ENCODE measurements around the gene CCDC6.

DNA sequence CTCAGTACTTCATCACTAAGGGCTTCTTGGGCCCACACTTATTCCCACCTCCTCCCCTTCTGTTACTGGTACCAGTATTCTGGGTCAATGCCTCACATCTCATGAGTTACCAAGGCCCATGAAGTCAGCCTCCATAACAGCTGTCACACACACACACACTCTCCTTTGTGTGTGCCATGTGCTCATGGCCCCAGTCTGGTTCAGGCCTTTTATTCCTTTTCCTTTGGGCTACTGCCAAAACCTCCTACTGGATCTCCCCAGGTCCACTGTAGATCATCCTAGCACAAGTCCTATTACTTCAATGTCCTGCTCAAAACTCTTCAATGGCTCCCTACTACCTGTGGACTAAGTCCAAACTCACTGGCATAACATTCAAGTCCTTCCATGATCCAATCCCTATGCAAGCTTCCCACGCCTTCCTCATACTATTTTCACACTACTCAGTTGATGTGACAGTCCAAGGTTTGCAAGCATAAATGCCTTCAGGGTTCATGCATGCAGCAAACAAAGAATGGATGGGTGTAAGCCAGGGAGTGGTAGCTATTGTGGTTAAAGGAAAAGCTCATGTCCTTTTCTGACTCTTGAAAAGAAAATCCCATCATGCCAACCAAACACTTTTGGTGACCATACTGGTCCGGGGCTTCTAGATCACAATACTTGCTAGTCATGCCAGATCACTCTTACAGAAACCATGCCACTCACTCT lies 68.1 kb downstream of the CCDC6 start:
- TF ChIP-seq, protein P1, sequence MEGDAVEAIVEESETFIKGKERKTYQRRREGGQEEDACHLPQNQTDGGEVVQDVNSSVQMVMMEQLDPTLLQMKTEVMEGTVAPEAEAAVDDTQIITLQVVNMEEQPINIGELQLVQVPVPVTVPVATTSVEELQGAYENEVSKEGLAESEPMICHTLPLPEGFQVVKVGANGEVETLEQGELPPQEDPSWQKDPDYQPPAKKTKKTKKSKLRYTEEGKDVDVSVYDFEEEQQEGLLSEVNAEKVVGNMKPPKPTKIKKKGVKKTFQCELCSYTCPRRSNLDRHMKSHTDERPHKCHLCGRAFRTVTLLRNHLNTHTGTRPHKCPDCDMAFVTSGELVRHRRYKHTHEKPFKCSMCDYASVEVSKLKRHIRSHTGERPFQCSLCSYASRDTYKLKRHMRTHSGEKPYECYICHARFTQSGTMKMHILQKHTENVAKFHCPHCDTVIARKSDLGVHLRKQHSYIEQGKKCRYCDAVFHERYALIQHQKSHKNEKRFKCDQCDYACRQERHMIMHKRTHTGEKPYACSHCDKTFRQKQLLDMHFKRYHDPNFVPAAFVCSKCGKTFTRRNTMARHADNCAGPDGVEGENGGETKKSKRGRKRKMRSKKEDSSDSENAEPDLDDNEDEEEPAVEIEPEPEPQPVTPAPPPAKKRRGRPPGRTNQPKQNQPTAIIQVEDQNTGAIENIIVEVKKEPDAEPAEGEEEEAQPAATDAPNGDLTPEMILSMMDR (IDR thresholded peaks at IDR 0.05), result no peak
- TF ChIP-seq POLR2A (IDR thresholded peaks at IDR 0.05), result no peak

All from testis (tissue), 2 donors.